ENCODE measurements around the gene SH3PXD2A. TPM values are rescaled to one million over a fixed set of nuclear protein-coding genes. Genes with fewer than 3 reads are reported as not detected.
A peak's percentile ranks its signal among the peaks of the same experiment; 100 is the strongest.

SH3PXD2A gene
- total RNA-seq, 1 donor from 2014 or later: 2.3 TPM

- H3K36me3 Mint-ChIP-seq: no peaks in the 10 kb centered on the region
- H3K4me2 ChIP-seq: no peak overlapping the region
Observed at GRCh38 chr10:103701380-103702222, 153.8 kb downstream of the SH3PXD2A start.

DNA sequence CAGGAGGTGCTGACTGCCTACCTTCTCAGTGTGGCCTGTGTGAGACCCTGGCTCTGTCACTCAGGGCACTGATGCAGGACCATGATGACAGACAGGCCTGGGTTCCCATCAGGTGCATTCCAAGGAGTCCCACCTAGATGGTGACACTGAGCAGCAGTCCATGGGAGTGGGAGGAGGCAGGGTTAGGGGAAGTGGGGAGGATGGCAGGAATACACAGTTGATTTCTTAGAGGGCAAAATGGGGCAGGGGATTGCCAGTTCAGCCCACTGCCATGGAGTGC lies 155.0 kb downstream of the SH3PXD2A start:
- no peak overlapping the region for H3K27ac ChIP-seq
- Mint-ChIP-seq H3K4me1 (peaks cover 20% of the 10 kb centered on the region), H3K27me3 (ENCODE audit: insufficient read depth, low read depth) (peaks cover 18% of the 10 kb centered on the region), H3K9me3 (no peaks in the 10 kb centered on the region), H3K4me3 (no peak overlapping the region), H3K27ac (no peak overlapping the region), H3K36me3 (no peaks in the 10 kb centered on the region)
- no peaks in the 10 kb centered on the region for H3F3A ChIP-seq (ENCODE audit: low read depth)
- H3K79me2 ChIP-seq (ENCODE audit: low read depth): no peaks in the 10 kb centered on the region
- no peak overlapping the region for H3K4me2 ChIP-seq
- no peak overlapping the region for H3K4me3 ChIP-seq
- DNase-seq (ENCODE audit: low spot score): no peak
- no peaks in the 10 kb centered on the region for H4K20me1 ChIP-seq (ENCODE audit: low read depth)
- H3K36me3 ChIP-seq: no peaks in the 10 kb centered on the region
- H3K9ac ChIP-seq: no peak overlapping the region
- H2AFZ ChIP-seq (replicated peaks): no peak overlapping the region
- H3K9me3 ChIP-seq (ENCODE audit: low read depth): no peaks in the 10 kb centered on the region
- peaks cover 13% of the 10 kb centered on the region for H3K4me1 ChIP-seq
- TF ChIP-seq EZH2phosphoT487 (IDR thresholded peaks at IDR 0.05): no peak
- peaks cover 10% of the 10 kb centered on the region for H3K27me3 ChIP-seq

More at GRCh38 chr10:103701380-103702222, 153.8 kb downstream of the SH3PXD2A start:
- Histone ChIP-seq H3K4me3 (no peak overlapping the region), H3K79me2 (ENCODE audit: low read depth) (no peaks in the 10 kb centered on the region), H3K4me1 (peaks cover 13% of the 10 kb centered on the region), H2AFZ (replicated peaks) (no peak overlapping the region), H3K9ac (no peak overlapping the region), H3F3A (ENCODE audit: low read depth) (no peaks in the 10 kb centered on the region), H4K20me1 (ENCODE audit: low read depth) (no peaks in the 10 kb centered on the region), H3K9me3 (ENCODE audit: low read depth) (no peaks in the 10 kb centered on the region), H3K27me3 (no peaks in the 10 kb centered on the region), H3K36me3 (no peaks in the 10 kb centered on the region), H3K27ac (no peak overlapping the region)
- DNase-seq (ENCODE audit: low spot score): no peak
- Mint-ChIP-seq H3K27me3 (ENCODE audit: insufficient read depth, low read depth) (peaks cover 11% of the 10 kb centered on the region), H3K9me3 (no peaks in the 10 kb centered on the region), H3K27ac (no peak overlapping the region), H3K4me3 (no peak overlapping the region), H3K4me1 (peaks cover 14% of the 10 kb centered on the region)
- no peak for TF ChIP-seq EZH2phosphoT487 (IDR thresholded peaks at IDR 0.05)
- no peak for TF ChIP-seq CTCF (IDR thresholded peaks at IDR 0.05)
- no peak for TF ChIP-seq EZH2 (IDR thresholded peaks at IDR 0.05)

- TF ChIP-seq EZH2phosphoT487 (IDR thresholded peaks at IDR 0.05): no peak
- TF ChIP-seq CTCF (IDR thresholded peaks at IDR 0.05): peak; percentile 49
- no peak for TF ChIP-seq EZH2 (IDR thresholded peaks at IDR 0.05)
- Histone ChIP-seq H3K4me1 (peaks cover 13% of the 10 kb centered on the region), H3K9me3 (ENCODE audit: low read depth) (no peaks in the 10 kb centered on the region), H3K9ac (no peak overlapping the region), H3K27me3 (peaks cover 16% of the 10 kb centered on the region), H3F3A (ENCODE audit: low read depth) (no peaks in the 10 kb centered on the region), H3K4me3 (no peak overlapping the region), H3K4me2 (peak overlapping the region; percentile 27), H3K79me2 (ENCODE audit: low read depth) (no peaks in the 10 kb centered on the region), H3K27ac (no peak overlapping the region), H3K36me3 (no peaks in the 10 kb centered on the region), H4K20me1 (ENCODE audit: low read depth) (no peaks in the 10 kb centered on the region), H2AFZ (replicated peaks) (peak overlapping the region; percentile 57)
- Mint-ChIP-seq H3K27ac (peak overlapping the region; percentile 42), H3K27me3 (ENCODE audit: insufficient read depth, low read depth) (peaks cover 18% of the 10 kb centered on the region), H3K36me3 (no peaks in the 10 kb centered on the region), H3K4me1 (peaks cover 20% of the 10 kb centered on the region), H3K9me3 (no peaks in the 10 kb centered on the region), H3K4me3 (no peak overlapping the region)
- peak; percentile 64 for DNase-seq (ENCODE audit: low spot score)
Observed at GRCh38 chr10:103699611-103700435, 155.6 kb downstream of the SH3PXD2A start.

Measured in neural progenitor cell (in vitro differentiated cells).